Cortex of kidney (tissue), 1 donor: ENCODE data around the gene NISCH.

Source experiments
- DNase-seq: peaks from one replicate; lab custom pipeline; 2025; lab: John Stamatoyannopoulos, UW

NISCH gene

GRCh38 chr3:52527732-52528585 is 72.6 kb downstream of the NISCH start:
- no peak for DNase-seq

- DNase-seq: no peak
Observed at GRCh38 chr3:52528586-52529375, 73.4 kb downstream of the NISCH start.

- DNase-seq: no peak
Observed at GRCh38 chr3:52529376-52530333, 74.3 kb downstream of the NISCH start.

- no peak for DNase-seq
Observed at GRCh38 chr3:52530918-52531826, 75.8 kb downstream of the NISCH start.

GRCh38 chr3:52531860-52532516 is 76.6 kb downstream of the NISCH start:
- no peak for DNase-seq

- no peak for DNase-seq
Observed at GRCh38 chr3:52532517-52532837, 77.1 kb downstream of the NISCH start.

- DNase-seq: no peak
Observed at GRCh38 chr3:52532838-52533622, 77.6 kb downstream of the NISCH start.

GRCh38 chr3:52533623-52534280 is 78.3 kb downstream of the NISCH start, which contains the start of gene NT5DC2:
NT5DC2 (minus strand) TSS chr3:52533857; CDS start chr3:52533737, 120 bp downstream.
- DNase-seq: no peak

- DNase-seq: no peak
Observed at GRCh38 chr3:52534281-52535183, 79.1 kb downstream of the NISCH start.

- DNase-seq: no peak
Observed at GRCh38 chr3:52535411-52536111, 80.2 kb downstream of the NISCH start.

GRCh38 chr3:52536112-52536368 is 80.6 kb downstream of the NISCH start:
- DNase-seq: no peak

GRCh38 chr3:52536369-52537164 is 81.2 kb downstream of the NISCH start, which contains the start of gene UQCC5:
UQCC5 (plus strand) TSS chr3:52536605; CDS start chr3:52536756, 151 bp downstream.
- DNase-seq: peak; percentile 92

GRCh38 chr3:52537165-52537620 is 81.8 kb downstream of the NISCH start:
- no peak for DNase-seq

GRCh38 chr3:52537726-52538421 is 82.5 kb downstream of the NISCH start:
- DNase-seq: no peak

- DNase-seq: no peak
Observed at GRCh38 chr3:52539010-52539653, 83.7 kb downstream of the NISCH start.
